Spleen (tissue), 13 donors: ENCODE measurements around the gene EDN2. TPM values are rescaled to one million over a fixed set of nuclear protein-coding genes. Genes with fewer than 3 reads are reported as not detected.

Experiments used
- DNase-seq: peaks from one replicate; pipeline ENCODE4 v3.0.0-alpha.2; 2020
- H3K27ac ChIP-seq, 8 donors: fragments of 200-600 bp; sonication (generic) in 7 of 8; 1 replicate in 4 of 8; 2 replicates in 4 of 8; pipeline versions ENCODE4 v1.5.0 to v1.8.0; 2016 to 2021; ENCODE audit warnings: inconsistent platforms in 4 of 8, mild to moderate bottlenecking in 4 of 8, moderate library complexity in 1 of 8
- H3K27me3 ChIP-seq, 7 donors: fragments of 200-600 bp; sonication (generic) in 6 of 7; replicated peaks in 1 of 7; 1 replicate in 4 of 7; 2 replicates in 3 of 7; pipeline versions ENCODE4 v1.5.0 to v1.8.0; 2016 to 2021; ENCODE audit warnings: inconsistent platforms in 3 of 7, mild to moderate bottlenecking in 1 of 7
- H3K36me3 ChIP-seq, 6 donors: fragments of 200-600 bp; sonication (generic) in 5 of 6; 1 replicate in 4 of 6; 2 replicates in 2 of 6; pipeline versions ENCODE4 v1.5.0 to v1.8.0; 2016 to 2021; ENCODE audit warnings: inconsistent platforms in 2 of 6
- H3K4me1 ChIP-seq, 6 donors: fragments of 200-600 bp; sonication (generic) in 5 of 6; 1 replicate in 3 of 6; 2 replicates in 3 of 6; pipeline versions ENCODE4 v1.5.0 to v1.8.0; 2016 to 2021; ENCODE audit warnings: inconsistent platforms in 3 of 6
- H3K4me3 ChIP-seq, 8 donors: fragments of 200-600 bp; sonication (generic) in 7 of 8; 1 replicate in 4 of 8; 2 replicates in 4 of 8; pipeline versions ENCODE4 v1.5.0 to v1.8.0; 2016 to 2021; ENCODE audit warnings: inconsistent platforms in 4 of 8, mild to moderate bottlenecking in 4 of 8, moderate library complexity in 2 of 8
- H3K9me3 ChIP-seq, 8 donors: fragments of 200-600 bp; sonication (generic) in 7 of 8; 1 replicate in 4 of 8; 2 replicates in 4 of 8; pipeline versions ENCODE4 v1.5.0 to v1.8.0; 2016 to 2021; ENCODE audit warnings: inconsistent platforms in 4 of 8
- POLR2A ChIP-seq, 3 donors: fragments of 450-650 bp; IDR thresholded peaks; one replicate each; pipeline ENCODE4 v1.5.1; 2017; ENCODE audit warnings: antibody characterized with exemption in 3 of 3, mild to moderate bottlenecking in 1 of 3
- POLR2AphosphoS5 ChIP-seq, 3 donors: sonication (generic); formaldehyde crosslinking; IDR thresholded peaks; one replicate each; pipeline ENCODE4 v1.5.1; 2017; ENCODE audit warnings: antibody characterized with exemption in 3 of 3
- WGBS, 5 donors: extraction: QIAGEN DNeasy Blood & Tissue Kit in 3 of 5; methylation state at CpG; one replicate each; pipeline versions ENCODE4 v1.1.5 to v1.1.7; 2013 to 2018; 5-methylcytosine and 5-hydroxymethylcytosine counted together
- intact Hi-C: fragments of 100-400 bp; cut with DNase I; formaldehyde crosslinking; loops from one replicate; pipeline ENCODE4 v1.15.0; 2023; ENCODE audit warnings: low total_unique reads
- long read RNA-seq, 2 donors: transcript quantifications; one replicate each; lab custom pipeline, GENCODE V29; 2026
- polyA plus RNA-seq, 3 donors: library from polyadenylated mRNA; stranded (reverse); fragments of 200-250 nt; gene quantifications; one replicate each; pipeline ENCODE4 v1.2.1, GENCODE V29; 2013
- total RNA-seq, 7 donors: library from RNA; depleted of rRNA in 3 of 7; stranded (reverse); fragments of >200 nt in 3 of 7; fragmentation: NEBNext Ultra II Directional in 4 of 7; extraction: Animal tissue kit (Norgen Biotek cat#: 25700) in 4 of 7; gene quantifications; one replicate each; pipeline versions ENCODE4 v1.1.0 to v1.2.1, GENCODE V29; 2016 to 2021
- TF ChIP-seq, protein P1 (sequence below), 11 experiments: fragments of 200-600 bp in 7 of 11; fragments of 450-650 bp in 4 of 11; sonication (generic) in 4 of 11; IDR thresholded peaks in 8 of 11; conservative IDR thresholded peaks in 3 of 11; 1 replicate in 7 of 11; 2 replicates in 4 of 11; pipeline versions ENCODE4 v1.4.0 to v1.8.0; 2016 to 2021; ENCODE audit warnings: antibody characterized with exemption in 11 of 11, inconsistent platforms in 4 of 11, mild to moderate bottlenecking in 1 of 11
- donor health status: healthy with polysubstance abuse.
- donor health status: DM: no; HTN: no; CAD: no; lungs with moderate emphysema.
- donor health status: DM: no; HTN: no; CAD: no.
- donor health status: Bipolar disorder and iron deficiency.
- donor health status: healthy.
- donor health status: DM: no; HTN: no; CAD: no.
- donor health status: DM: yes; HTN: yes; CAD: no.

Gene EDN2
- total RNA-seq, result not detected
- not detected for polyA plus RNA-seq
- long read RNA-seq, donor 1, result 0 reads
- long read RNA-seq, donor 2, result 0 reads

DNA sequence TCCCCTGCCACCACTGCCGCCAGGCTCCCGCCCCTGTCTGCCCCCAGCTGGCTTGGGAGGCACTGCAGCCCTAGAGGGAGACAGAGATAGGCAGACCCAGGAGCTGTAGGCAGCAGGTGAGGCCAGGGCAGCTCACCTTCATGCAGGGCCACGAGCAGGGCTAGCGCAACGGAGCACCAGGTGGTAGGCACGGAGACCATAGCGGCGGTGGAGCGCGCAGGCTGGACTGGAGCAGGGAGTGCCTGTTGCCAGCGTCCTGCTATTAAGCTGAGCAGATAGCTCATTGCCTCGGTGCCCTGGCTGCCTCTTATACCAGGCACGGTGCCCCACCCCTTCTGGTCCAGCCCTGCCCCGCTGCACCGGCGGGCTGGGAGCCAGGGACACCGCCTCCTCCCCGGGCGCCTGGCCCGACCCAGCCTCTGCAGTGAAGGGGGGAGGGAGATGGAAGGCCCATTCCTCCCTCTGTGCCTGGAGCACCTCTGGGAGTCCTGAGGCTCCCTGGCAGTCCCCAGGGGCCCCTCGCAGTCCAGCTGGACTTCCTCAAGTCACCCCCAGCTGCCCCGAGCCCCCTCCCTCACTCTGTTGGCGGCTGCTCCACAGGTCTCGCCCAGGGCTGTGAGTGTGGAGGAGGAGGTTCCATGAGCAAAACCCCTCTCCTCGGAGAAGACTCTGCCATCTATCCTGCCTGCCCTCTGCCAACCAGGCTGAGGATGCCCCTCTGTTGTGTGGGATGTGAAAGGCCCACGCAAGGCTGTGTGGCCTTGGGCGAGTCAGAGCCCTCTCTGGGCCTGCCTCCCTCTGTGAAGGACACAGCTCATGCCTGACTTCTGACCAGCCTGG is at the start of gene EDN2:
Gene EDN2, minus strand, starts transcription at position 282 of the 840 bp plus-strand sequence. Its CDS starts 82 bp downstream, at position 200.
- DNase-seq, result peak; percentile 71
- intact Hi-C loops, result no loop called here
- H3K27me3 ChIP-seq, result peaks cover 0 to 44% (median 0%) of the 10 kb centered on the region in 7 donors
- peaks cover 10 to 37% (median 23%) of the 10 kb centered on the region in 6 donors for H3K4me1 ChIP-seq
- TF ChIP-seq, protein P1, sequence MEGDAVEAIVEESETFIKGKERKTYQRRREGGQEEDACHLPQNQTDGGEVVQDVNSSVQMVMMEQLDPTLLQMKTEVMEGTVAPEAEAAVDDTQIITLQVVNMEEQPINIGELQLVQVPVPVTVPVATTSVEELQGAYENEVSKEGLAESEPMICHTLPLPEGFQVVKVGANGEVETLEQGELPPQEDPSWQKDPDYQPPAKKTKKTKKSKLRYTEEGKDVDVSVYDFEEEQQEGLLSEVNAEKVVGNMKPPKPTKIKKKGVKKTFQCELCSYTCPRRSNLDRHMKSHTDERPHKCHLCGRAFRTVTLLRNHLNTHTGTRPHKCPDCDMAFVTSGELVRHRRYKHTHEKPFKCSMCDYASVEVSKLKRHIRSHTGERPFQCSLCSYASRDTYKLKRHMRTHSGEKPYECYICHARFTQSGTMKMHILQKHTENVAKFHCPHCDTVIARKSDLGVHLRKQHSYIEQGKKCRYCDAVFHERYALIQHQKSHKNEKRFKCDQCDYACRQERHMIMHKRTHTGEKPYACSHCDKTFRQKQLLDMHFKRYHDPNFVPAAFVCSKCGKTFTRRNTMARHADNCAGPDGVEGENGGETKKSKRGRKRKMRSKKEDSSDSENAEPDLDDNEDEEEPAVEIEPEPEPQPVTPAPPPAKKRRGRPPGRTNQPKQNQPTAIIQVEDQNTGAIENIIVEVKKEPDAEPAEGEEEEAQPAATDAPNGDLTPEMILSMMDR (IDR thresholded peaks at IDR 0.05 in 8 of 11, conservative IDR thresholded peaks at IDR 0.05 in 3 of 11), result no peak
- TF ChIP-seq POLR2AphosphoS5 (IDR thresholded peaks at IDR 0.05) (no peak), POLR2A (IDR thresholded peaks at IDR 0.05) (no peak)
- no peak within 1 kb of the TSS for H3K4me3 ChIP-seq
- peak within 1 kb of the TSS in 1 of 8 donors; percentile 54 for H3K27ac ChIP-seq
- WGBS, 5 donors, result 60 to 76% (median 64%) methylated on average over 18 to 27 of the region's 27 CpGs
- no peaks in the 10 kb centered on the region for H3K36me3 ChIP-seq
- no peaks in the 10 kb centered on the region for H3K9me3 ChIP-seq

DNA sequence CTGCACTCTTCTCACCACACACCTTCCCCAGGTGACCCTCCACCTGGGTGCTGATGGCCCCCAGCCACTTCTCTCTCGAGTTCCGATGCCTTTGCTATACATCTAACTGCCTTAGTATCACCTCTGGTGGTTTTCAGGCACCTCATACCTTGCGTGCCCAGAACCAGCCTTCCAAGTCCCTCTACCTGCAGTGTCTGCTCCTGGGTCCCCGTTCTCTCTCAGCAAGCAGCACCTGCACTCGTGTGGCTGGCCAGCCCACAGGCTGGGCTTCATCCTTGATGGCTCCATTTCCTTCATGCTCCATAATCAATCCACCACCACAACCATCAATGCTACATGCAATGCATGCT is 49.2 kb upstream of the EDN2 start:
- peaks cover 7 to 23% (median 19%) of the 10 kb centered on the region in 6 donors for H3K4me1 ChIP-seq
- no peaks in the 10 kb centered on the region for H3K27me3 ChIP-seq
- WGBS, 5 donors, result 83 to 98% (median 91%) methylated on average over 5 of the region's 5 CpGs
- peak; percentile 46 for DNase-seq
- no peak overlapping the region for H3K4me3 ChIP-seq
- H3K9me3 ChIP-seq, result no peaks in the 10 kb centered on the region
- no peaks in the 10 kb centered on the region for H3K36me3 ChIP-seq
- H3K27ac ChIP-seq, result no peak overlapping the region
- TF ChIP-seq POLR2A (IDR thresholded peaks at IDR 0.05) (no peak), POLR2AphosphoS5 (IDR thresholded peaks at IDR 0.05) (no peak)
- TF ChIP-seq, protein P1 (IDR thresholded peaks at IDR 0.05 in 8 of 11, conservative IDR thresholded peaks at IDR 0.05 in 3 of 11), result no peak
- intact Hi-C loops, result no loop called here

DNA sequence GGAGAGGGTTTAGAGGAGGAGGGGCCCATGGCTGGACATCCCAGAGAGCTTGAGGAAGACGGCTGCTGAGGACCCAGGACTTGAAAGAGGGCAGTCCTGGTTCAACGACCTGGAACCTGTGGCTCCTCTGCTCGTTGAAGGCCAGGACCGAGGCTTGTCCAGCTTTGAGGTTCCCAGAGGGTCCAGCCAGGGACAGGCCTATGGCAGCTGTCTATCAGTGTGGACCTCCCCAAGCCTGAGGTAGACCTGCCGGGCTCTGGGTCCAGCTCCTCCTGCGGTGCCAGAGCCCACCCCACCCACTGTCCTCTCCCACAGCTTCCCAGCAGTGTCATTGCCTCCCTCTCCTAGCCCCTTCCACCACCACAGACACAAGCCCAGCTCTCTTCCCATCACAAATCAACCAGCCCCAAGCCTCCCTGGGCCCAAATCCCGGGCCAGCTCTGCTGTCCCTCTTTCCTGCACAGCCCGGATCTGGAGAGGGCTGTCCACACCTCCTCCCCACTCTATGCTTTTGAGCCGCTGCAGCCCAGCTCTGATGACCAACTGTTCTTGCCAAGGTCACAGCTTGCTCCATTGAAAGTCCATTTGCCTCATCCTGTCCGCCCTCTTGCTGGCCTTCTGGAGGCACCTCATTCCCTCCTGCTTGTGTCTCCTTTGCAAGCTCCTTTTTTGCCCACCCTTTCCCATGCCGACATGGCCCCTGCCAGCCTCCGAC is 48.7 kb upstream of the EDN2 start:
- TF ChIP-seq POLR2AphosphoS5 (IDR thresholded peaks at IDR 0.05) (no peak), POLR2A (IDR thresholded peaks at IDR 0.05) (no peak)
- TF ChIP-seq, protein P1 (IDR thresholded peaks at IDR 0.05 in 8 of 11, conservative IDR thresholded peaks at IDR 0.05 in 3 of 11), result no peak
- 85 to 94% (median 89%) methylated on average over 12 of the region's 12 CpGs for WGBS, 5 donors
- DNase-seq, result peak; percentile 50

More for the DNA sequence above, 48.7 kb upstream of the EDN2 start:
- Histone ChIP-seq H3K4me1 (peaks cover 7 to 18% (median 16%) of the 10 kb centered on the region in 6 donors), H3K36me3 (no peaks in the 10 kb centered on the region), H3K27ac (no peak overlapping the region), H3K4me3 (no peak overlapping the region), H3K9me3 (no peaks in the 10 kb centered on the region), H3K27me3 (no peaks in the 10 kb centered on the region)
- intact Hi-C loops, result no loop called here
